Activated CD4-positive, alpha-beta T cell treated with anti-CD3 and anti-CD28 coated beads, Interleukin-2, amount 10 ng/mL, durations not matched to agents 7 days and 5 days (primary cell): Measurements from ENCODE around the gene UBTD2. TPM values are rescaled to one million over a fixed set of nuclear protein-coding genes. Genes with fewer than 3 reads are reported as not detected.
A peak's percentile ranks its signal among the peaks of the same experiment; 100 is the strongest.

Experiments used
- CTCF ChIA-PET: fragments of 350-600 bp; sonication (Branson Sonifier 250); formaldehyde crosslinking; loops from one replicate; lab custom pipeline; 2021; ENCODE audit warnings: antibody characterized with exemption; lab: Charles Lee
- POLR2A ChIA-PET: fragments of 350-600 bp; sonication (Branson Sonifier 250); formaldehyde crosslinking; loops from one replicate; lab custom pipeline; 2021; ENCODE audit warnings: antibody characterized with exemption; lab: Charles Lee
- DNase-seq: peaks from one replicate; pipeline ENCODE4 v3.0.0-alpha.2; 2020
- H3K27ac Mint-ChIP-seq: one replicate; pipeline ENCODE4 v1.8.0; 2021; ENCODE audit warnings: mild to moderate bottlenecking, moderate library complexity, mixed read lengths
- H3K27me3 Mint-ChIP-seq: one replicate; pipeline ENCODE4 v1.8.0; 2021; ENCODE audit warnings: mixed read lengths
- H3K36me3 Mint-ChIP-seq: one replicate; pipeline ENCODE4 v1.8.0; 2021; ENCODE audit warnings: low read depth, mixed read lengths
- H3K4me1 Mint-ChIP-seq: one replicate; pipeline ENCODE4 v1.8.0; 2021; ENCODE audit warnings: mixed read lengths
- H3K4me3 Mint-ChIP-seq: one replicate; pipeline ENCODE4 v1.8.0; 2021; ENCODE audit warnings: mild to moderate bottlenecking, moderate library complexity, mixed read lengths
- H3K9me3 Mint-ChIP-seq: one replicate; pipeline ENCODE4 v1.8.0; 2021; ENCODE audit warnings: mixed read lengths
- total RNA-seq, 2 experiments: library from RNA; stranded (reverse); gene quantifications; one replicate each; pipeline ENCODE4 v1.2.3, GENCODE V29; 2021

Gene UBTD2
- total RNA-seq, 2 experiments from 2014 or later, result 10.3 to 11.5 TPM

GRCh38 chr5:172285226-172286143 lies 1.9 kb upstream of the UBTD2 start:
- ChIA-PET CTCF (interaction anchor here (0.9 to 1.6 kb wide), 4 partner anchors 8 to 283 kb away, joined by 3 to 6 read pairs (median 4); partner anchors contain the start of gene STK10), POLR2A (interaction anchor here (1.1 kb wide), 1 partner anchor 99 kb away, joined by 3 read pairs; no protein-coding TSS in a partner anchor)
- no peak for DNase-seq
- Mint-ChIP-seq H3K27me3 (peaks cover 10% of the 10 kb centered on the region), H3K4me3 (peak overlapping the region; percentile 79), H3K9me3 (no peaks in the 10 kb centered on the region), H3K4me1 (peaks cover 25% of the 10 kb centered on the region), H3K27ac (peak overlapping the region; percentile 31), H3K36me3 (no peaks in the 10 kb centered on the region)

- H3K4me3 Mint-ChIP-seq, result peak overlapping the region; percentile 79
- ChIA-PET CTCF (interaction anchor here (0.9 to 1.6 kb wide), 3 partner anchors 9 to 282 kb away, joined by 3 to 6 read pairs (median 3); no protein-coding TSS in a partner anchor), POLR2A (no interaction called here)
- peak overlapping the region; percentile 66 for H3K27ac Mint-ChIP-seq
- peaks cover 25% of the 10 kb centered on the region for H3K4me1 Mint-ChIP-seq
- no peaks in the 10 kb centered on the region for H3K9me3 Mint-ChIP-seq
- DNase-seq, result no peak
- H3K36me3 Mint-ChIP-seq, result no peaks in the 10 kb centered on the region
- H3K27me3 Mint-ChIP-seq, result peaks cover 10% of the 10 kb centered on the region
Observed at GRCh38 chr5:172284611-172284980, 1.0 kb upstream of the UBTD2 start.

GRCh38 chr5:172283862-172284610 lies 472 bp upstream of the UBTD2 start:
- POLR2A ChIA-PET, result interaction anchor here (0.5 kb wide), 1 partner anchor 41 kb away, joined by 3 read pairs; no protein-coding TSS in a partner anchor
- peak; percentile 77 for DNase-seq

GRCh38 chr5:172282272-172283019 lies 1.1 kb downstream of the UBTD2 start:
- POLR2A ChIA-PET, result no interaction called here
- peaks cover 25% of the 10 kb centered on the region for H3K4me1 Mint-ChIP-seq

More at GRCh38 chr5:172283862-172284610, 472 bp upstream of the UBTD2 start:
- Mint-ChIP-seq H3K4me1 (peaks cover 25% of the 10 kb centered on the region), H3K27me3 (peaks cover 10% of the 10 kb centered on the region), H3K9me3 (no peaks in the 10 kb centered on the region), H3K27ac (peak overlapping the region; percentile 66), H3K4me3 (peak overlapping the region; percentile 79), H3K36me3 (no peaks in the 10 kb centered on the region)
- CTCF ChIA-PET, result interaction anchor here (1.0 to 1.6 kb wide), 5 partner anchors 9 to 299 kb away, joined by 3 to 6 read pairs (median 4); no protein-coding TSS in a partner anchor

GRCh38 chr5:172281346-172281745 lies 2.2 kb downstream of the UBTD2 start:
- ChIA-PET POLR2A (no interaction called here), CTCF (interaction anchor here (0.9 to 2.0 kb wide), 4 partner anchors 9 to 94 kb away, joined by 3 to 11 read pairs (median 4); partner anchors contain the start of gene STK10)
- no peaks in the 10 kb centered on the region for H3K9me3 Mint-ChIP-seq
- H3K36me3 Mint-ChIP-seq, result peaks cover 15% of the 10 kb centered on the region
- peaks cover 10% of the 10 kb centered on the region for H3K27me3 Mint-ChIP-seq
- DNase-seq, result no peak
- H3K27ac Mint-ChIP-seq, result no peak overlapping the region
- H3K4me3 Mint-ChIP-seq, result peak overlapping the region; percentile 83
- H3K4me1 Mint-ChIP-seq, result peaks cover 27% of the 10 kb centered on the region

More at GRCh38 chr5:172282272-172283019, 1.1 kb downstream of the UBTD2 start:
- H3K36me3 Mint-ChIP-seq, result peaks cover 8% of the 10 kb centered on the region
- H3K4me3 Mint-ChIP-seq, result peak overlapping the region; percentile 83
- H3K27ac Mint-ChIP-seq, result no peak overlapping the region
- H3K9me3 Mint-ChIP-seq, result no peaks in the 10 kb centered on the region
- peaks cover 10% of the 10 kb centered on the region for H3K27me3 Mint-ChIP-seq
- DNase-seq, result no peak
- CTCF ChIA-PET, result interaction anchor here (0.9 to 2.0 kb wide), 7 partner anchors 8 to 95 kb away, joined by 3 to 11 read pairs (median 3); partner anchors contain the start of gene STK10

GRCh38 chr5:172280929-172281328 lies 2.6 kb downstream of the UBTD2 start:
- H3K4me1 Mint-ChIP-seq, result peaks cover 29% of the 10 kb centered on the region
- no peak overlapping the region for H3K4me3 Mint-ChIP-seq
- ChIA-PET POLR2A (no interaction called here), CTCF (interaction anchor here (0.9 to 1.3 kb wide), 2 partner anchors 12 to 17 kb away, joined by 3 to 4 read pairs; no protein-coding TSS in a partner anchor)
- no peak overlapping the region for H3K27ac Mint-ChIP-seq
- peaks cover 10% of the 10 kb centered on the region for H3K27me3 Mint-ChIP-seq
- no peaks in the 10 kb centered on the region for H3K9me3 Mint-ChIP-seq
- DNase-seq, result no peak
- H3K36me3 Mint-ChIP-seq, result peaks cover 19% of the 10 kb centered on the region

- H3K4me3 Mint-ChIP-seq, result no peak overlapping the region
- peaks cover 2% of the 10 kb centered on the region for H3K9me3 Mint-ChIP-seq
- ChIA-PET POLR2A (no interaction called here), CTCF (interaction anchor here (0.9 to 1.3 kb wide), 2 partner anchors 13 to 18 kb away, joined by 3 to 4 read pairs; no protein-coding TSS in a partner anchor)
- peaks cover 5% of the 10 kb centered on the region for H3K27me3 Mint-ChIP-seq
- peaks cover 34% of the 10 kb centered on the region for H3K4me1 Mint-ChIP-seq
- DNase-seq, result no peak
- peaks cover 23% of the 10 kb centered on the region for H3K36me3 Mint-ChIP-seq
- no peak overlapping the region for H3K27ac Mint-ChIP-seq
Observed at GRCh38 chr5:172280317-172280716, 3.2 kb downstream of the UBTD2 start.

- H3K4me1 Mint-ChIP-seq, result peaks cover 35% of the 10 kb centered on the region
- ChIA-PET CTCF (interaction anchor here (1.6 kb wide), 1 partner anchor 92 kb away, joined by 4 read pairs; no protein-coding TSS in a partner anchor), POLR2A (no interaction called here)
- no peak overlapping the region for H3K4me3 Mint-ChIP-seq
- H3K27me3 Mint-ChIP-seq, result no peaks in the 10 kb centered on the region
- DNase-seq, result no peak
- no peak overlapping the region for H3K27ac Mint-ChIP-seq
- H3K9me3 Mint-ChIP-seq, result peaks cover 5% of the 10 kb centered on the region
- peaks cover 31% of the 10 kb centered on the region for H3K36me3 Mint-ChIP-seq
Observed at GRCh38 chr5:172278356-172278755, 5.2 kb downstream of the UBTD2 start.

- POLR2A ChIA-PET, result no interaction called here
- H3K9me3 Mint-ChIP-seq, result peaks cover 5% of the 10 kb centered on the region
- H3K36me3 Mint-ChIP-seq, result peaks cover 31% of the 10 kb centered on the region
- no peak overlapping the region for H3K27ac Mint-ChIP-seq
- no peak for DNase-seq
- CTCF ChIA-PET, result no interaction called here
- no peak overlapping the region for H3K4me3 Mint-ChIP-seq
- no peaks in the 10 kb centered on the region for H3K27me3 Mint-ChIP-seq
- H3K4me1 Mint-ChIP-seq, result peaks cover 18% of the 10 kb centered on the region
Observed at GRCh38 chr5:172276214-172276613, 7.3 kb downstream of the UBTD2 start.

- Mint-ChIP-seq H3K27ac (no peak overlapping the region), H3K36me3 (peaks cover 31% of the 10 kb centered on the region), H3K27me3 (no peaks in the 10 kb centered on the region), H3K4me3 (no peak overlapping the region), H3K9me3 (peaks cover 5% of the 10 kb centered on the region), H3K4me1 (peaks cover 17% of the 10 kb centered on the region)
- no peak for DNase-seq
- ChIA-PET CTCF (no interaction called here), POLR2A (interaction anchor here (0.7 kb wide), 1 partner anchor 158 kb away, joined by 4 read pairs; no protein-coding TSS in a partner anchor)
Observed at GRCh38 chr5:172274951-172275753, 8.4 kb downstream of the UBTD2 start.

- peaks cover 6% of the 10 kb centered on the region for H3K4me1 Mint-ChIP-seq
- H3K36me3 Mint-ChIP-seq, result peaks cover 8% of the 10 kb centered on the region
- H3K9me3 Mint-ChIP-seq, result no peaks in the 10 kb centered on the region
- no peak overlapping the region for H3K27ac Mint-ChIP-seq
- H3K4me3 Mint-ChIP-seq, result no peak overlapping the region
- CTCF ChIA-PET, result interaction anchor here (1.0 kb wide), 1 partner anchor 17 kb away, joined by 3 read pairs; no protein-coding TSS in a partner anchor
- POLR2A ChIA-PET, result no interaction called here
- DNase-seq, result no peak
- no peaks in the 10 kb centered on the region for H3K27me3 Mint-ChIP-seq
Observed at GRCh38 chr5:172267943-172268342, 15.6 kb downstream of the UBTD2 start.
